GM23338 (cell line): ENCODE data around the gene RSRC1.

Source experiments
- CREB1 ChIP-seq: fragments of 250-450 bp; sonication (Bioruptor Pico); IDR thresholded peaks from 2 replicates; pipeline ENCODE4 v1.5.0; 2020; ENCODE audit warnings: low read depth, mild to moderate bottlenecking, moderate library complexity
- ETS1 ChIP-seq: IDR thresholded peaks from 2 replicates; pipeline ENCODE4 v1.6.1; 2016; ENCODE audit warnings: antibody characterized with exemption
- EZH2 ChIP-seq: fragments of 200-600 bp; sonication (generic); IDR thresholded peaks from one replicate; pipeline ENCODE4 v1.8.0; 2017; ENCODE audit warnings: antibody characterized with exemption, mild to moderate bottlenecking, low read depth; ENCODE audit not compliant: unreplicated experiment
- EZH2phosphoT487 ChIP-seq: fragments of 200-600 bp; sonication (generic); IDR thresholded peaks from one replicate; pipeline ENCODE4 v1.8.1; 2018; ENCODE audit warnings: antibody characterized with exemption; ENCODE audit not compliant: unreplicated experiment
- JUNB ChIP-seq: IDR thresholded peaks from one replicate; pipeline ENCODE4 v1.6.1; 2016; ENCODE audit warnings: antibody characterized with exemption; ENCODE audit not compliant: unreplicated experiment
- NANOG ChIP-seq: IDR thresholded peaks from 2 replicates; pipeline ENCODE4 v1.6.1; 2016; ENCODE audit warnings: antibody characterized with exemption, borderline replicate concordance
- POLR2AphosphoS5 ChIP-seq: IDR thresholded peaks from 2 replicates; pipeline ENCODE4 v1.6.1; 2016; ENCODE audit warnings: antibody characterized with exemption, low read depth
- ZNF331 ChIP-seq: fragments of 250-450 bp; sonication (Bioruptor Pico); IDR thresholded peaks from 2 replicates; pipeline ENCODE4 v1.5.0; 2020; ENCODE audit warnings: low read depth, mild to moderate bottlenecking, moderate library complexity
- TF ChIP-seq, protein P1 (sequence below), 2 experiments: fragments of 200-600 bp in 1 of 2; sonication (generic) in 1 of 2; conservative IDR thresholded peaks; 2 replicates each; pipeline versions ENCODE4 v1.5.1 to v1.6.1; 2016 to 2017; ENCODE audit warnings: antibody characterized with exemption in 2 of 2, low read depth in 2 of 2, mild to moderate bottlenecking in 2 of 2, moderate library complexity in 1 of 2
- TF ChIP-seq, protein P2 (sequence below): IDR thresholded peaks from one replicate; pipeline ENCODE4 v1.6.1; 2018; ENCODE audit warnings: antibody characterized with exemption; ENCODE audit not compliant: unreplicated experiment

DNA sequence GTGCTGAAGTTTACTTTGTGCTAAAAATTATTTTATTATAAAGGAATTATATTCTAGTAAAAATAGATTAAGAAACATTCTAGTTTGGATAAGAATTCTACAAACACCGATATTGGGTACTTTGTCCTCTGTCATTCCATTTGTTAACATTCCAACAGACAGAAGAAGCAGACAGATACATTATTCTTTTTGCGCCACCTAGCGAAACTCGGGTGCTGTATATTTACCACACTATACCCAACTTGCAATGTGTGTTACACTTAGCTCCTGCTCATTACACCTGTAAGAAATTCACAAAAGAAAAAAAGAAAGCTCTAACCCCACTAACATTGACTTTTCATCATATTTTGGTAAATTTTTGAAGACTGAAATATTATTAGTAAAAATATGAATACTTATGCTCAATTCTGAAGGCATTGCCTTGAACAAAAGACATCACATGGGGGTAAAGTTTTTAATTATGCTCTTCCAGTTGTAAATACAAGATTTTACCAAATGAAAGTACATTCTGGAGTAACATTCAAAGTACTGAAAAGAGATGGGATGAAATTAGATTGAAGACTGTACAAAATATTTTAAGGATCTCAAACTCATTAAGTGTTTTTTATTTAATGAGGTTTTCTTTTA, 324.6 kb downstream of the RSRC1 start:
- TF ChIP-seq, protein P1, sequence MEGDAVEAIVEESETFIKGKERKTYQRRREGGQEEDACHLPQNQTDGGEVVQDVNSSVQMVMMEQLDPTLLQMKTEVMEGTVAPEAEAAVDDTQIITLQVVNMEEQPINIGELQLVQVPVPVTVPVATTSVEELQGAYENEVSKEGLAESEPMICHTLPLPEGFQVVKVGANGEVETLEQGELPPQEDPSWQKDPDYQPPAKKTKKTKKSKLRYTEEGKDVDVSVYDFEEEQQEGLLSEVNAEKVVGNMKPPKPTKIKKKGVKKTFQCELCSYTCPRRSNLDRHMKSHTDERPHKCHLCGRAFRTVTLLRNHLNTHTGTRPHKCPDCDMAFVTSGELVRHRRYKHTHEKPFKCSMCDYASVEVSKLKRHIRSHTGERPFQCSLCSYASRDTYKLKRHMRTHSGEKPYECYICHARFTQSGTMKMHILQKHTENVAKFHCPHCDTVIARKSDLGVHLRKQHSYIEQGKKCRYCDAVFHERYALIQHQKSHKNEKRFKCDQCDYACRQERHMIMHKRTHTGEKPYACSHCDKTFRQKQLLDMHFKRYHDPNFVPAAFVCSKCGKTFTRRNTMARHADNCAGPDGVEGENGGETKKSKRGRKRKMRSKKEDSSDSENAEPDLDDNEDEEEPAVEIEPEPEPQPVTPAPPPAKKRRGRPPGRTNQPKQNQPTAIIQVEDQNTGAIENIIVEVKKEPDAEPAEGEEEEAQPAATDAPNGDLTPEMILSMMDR (conservative IDR thresholded peaks at IDR 0.05; ENCODE audit: low read depth in 2 of 2): peak; percentile 87 to 88
- TF ChIP-seq, protein P2, sequence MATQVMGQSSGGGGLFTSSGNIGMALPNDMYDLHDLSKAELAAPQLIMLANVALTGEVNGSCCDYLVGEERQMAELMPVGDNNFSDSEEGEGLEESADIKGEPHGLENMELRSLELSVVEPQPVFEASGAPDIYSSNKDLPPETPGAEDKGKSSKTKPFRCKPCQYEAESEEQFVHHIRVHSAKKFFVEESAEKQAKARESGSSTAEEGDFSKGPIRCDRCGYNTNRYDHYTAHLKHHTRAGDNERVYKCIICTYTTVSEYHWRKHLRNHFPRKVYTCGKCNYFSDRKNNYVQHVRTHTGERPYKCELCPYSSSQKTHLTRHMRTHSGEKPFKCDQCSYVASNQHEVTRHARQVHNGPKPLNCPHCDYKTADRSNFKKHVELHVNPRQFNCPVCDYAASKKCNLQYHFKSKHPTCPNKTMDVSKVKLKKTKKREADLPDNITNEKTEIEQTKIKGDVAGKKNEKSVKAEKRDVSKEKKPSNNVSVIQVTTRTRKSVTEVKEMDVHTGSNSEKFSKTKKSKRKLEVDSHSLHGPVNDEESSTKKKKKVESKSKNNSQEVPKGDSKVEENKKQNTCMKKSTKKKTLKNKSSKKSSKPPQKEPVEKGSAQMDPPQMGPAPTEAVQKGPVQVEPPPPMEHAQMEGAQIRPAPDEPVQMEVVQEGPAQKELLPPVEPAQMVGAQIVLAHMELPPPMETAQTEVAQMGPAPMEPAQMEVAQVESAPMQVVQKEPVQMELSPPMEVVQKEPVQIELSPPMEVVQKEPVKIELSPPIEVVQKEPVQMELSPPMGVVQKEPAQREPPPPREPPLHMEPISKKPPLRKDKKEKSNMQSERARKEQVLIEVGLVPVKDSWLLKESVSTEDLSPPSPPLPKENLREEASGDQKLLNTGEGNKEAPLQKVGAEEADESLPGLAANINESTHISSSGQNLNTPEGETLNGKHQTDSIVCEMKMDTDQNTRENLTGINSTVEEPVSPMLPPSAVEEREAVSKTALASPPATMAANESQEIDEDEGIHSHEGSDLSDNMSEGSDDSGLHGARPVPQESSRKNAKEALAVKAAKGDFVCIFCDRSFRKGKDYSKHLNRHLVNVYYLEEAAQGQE: no peak
- TF ChIP-seq NANOG: no peak
- TF ChIP-seq ETS1: no peak
- TF ChIP-seq POLR2AphosphoS5: no peak
- TF ChIP-seq EZH2: no peak
- no peak for TF ChIP-seq EZH2phosphoT487
- no peak for TF ChIP-seq CREB1 (CRISPR knock-in tag)
- no peak for TF ChIP-seq JUNB
- TF ChIP-seq ZNF331 (CRISPR knock-in tag): no peak
